Hematopoietic multipotent progenitor cell treated with erythropoietin and hydrocortisone succinate and interleukin-3 and kit ligand, for 4 days (in vitro differentiated cells): Measurements from ENCODE around the gene C14orf93.
A peak's percentile ranks its signal among the peaks of the same experiment; 100 is the strongest.

Source experiments
- DNase-seq: peaks from one replicate; pipeline ENCODE4 v3.0.0-alpha.2; 2015

The C14orf93 gene

DNA sequence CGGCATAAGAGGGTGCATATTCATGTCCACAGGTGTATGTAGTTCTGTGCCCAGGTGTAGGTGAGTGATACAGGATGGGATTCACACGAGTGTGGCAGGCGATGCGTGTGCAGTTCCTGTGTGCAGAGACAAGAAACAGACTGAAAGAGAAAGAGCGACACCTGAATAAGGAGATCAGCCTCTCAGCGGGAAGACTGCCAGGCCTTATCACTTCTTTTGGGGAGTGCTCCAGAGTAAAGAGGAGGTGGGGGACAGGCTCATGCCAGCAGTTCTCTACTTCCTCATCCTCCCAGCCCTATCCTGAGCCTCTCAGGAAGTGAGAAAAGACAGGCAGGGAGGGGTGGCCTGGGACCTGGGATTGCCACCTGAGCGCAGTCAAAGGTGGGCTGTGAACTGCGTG, 34.9 kb upstream of the C14orf93 start:
- peak; percentile 27 for DNase-seq

DNA sequence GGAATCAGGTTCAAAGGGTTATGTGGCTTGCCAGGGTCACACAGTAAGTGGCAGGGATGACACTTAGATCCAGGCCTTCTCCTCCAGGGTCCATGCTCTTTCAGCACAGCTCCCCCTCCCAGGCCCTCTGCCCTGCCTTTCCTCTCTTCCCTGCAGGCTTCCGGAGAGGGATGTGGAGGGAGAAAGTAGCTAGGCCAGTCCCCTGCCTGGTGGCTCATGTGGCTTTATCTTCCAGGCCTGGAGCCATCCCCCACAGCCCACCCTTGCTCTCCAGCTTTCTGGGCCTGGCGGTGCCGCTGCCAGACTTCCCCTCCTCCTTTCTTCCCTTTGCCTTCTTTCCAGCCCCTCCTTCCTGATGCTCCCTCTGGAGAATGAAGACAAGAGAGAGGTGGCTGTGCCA, 33.8 kb upstream of the C14orf93 start:
- DNase-seq: no peak

DNA sequence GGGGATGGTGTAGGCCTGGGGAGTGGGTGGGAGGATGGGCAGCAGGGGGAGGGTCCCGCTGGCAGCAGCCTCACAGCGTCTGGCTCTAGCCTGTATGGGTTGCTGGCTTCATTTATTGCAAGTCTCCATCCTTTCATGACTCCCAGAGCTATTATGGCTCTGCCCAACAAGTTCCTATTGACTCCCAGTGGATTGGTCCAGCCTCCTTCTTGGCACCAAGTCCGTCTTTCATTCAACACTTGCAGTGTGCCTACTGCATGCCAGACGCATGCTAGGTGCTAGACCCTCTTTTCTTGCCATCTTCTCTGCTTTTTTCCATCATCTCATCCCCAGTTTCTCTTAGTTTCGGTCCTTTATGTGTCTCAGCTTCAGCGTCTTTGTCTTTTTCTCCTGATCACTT, 33.2 kb upstream of the C14orf93 start:
- no peak for DNase-seq

DNA sequence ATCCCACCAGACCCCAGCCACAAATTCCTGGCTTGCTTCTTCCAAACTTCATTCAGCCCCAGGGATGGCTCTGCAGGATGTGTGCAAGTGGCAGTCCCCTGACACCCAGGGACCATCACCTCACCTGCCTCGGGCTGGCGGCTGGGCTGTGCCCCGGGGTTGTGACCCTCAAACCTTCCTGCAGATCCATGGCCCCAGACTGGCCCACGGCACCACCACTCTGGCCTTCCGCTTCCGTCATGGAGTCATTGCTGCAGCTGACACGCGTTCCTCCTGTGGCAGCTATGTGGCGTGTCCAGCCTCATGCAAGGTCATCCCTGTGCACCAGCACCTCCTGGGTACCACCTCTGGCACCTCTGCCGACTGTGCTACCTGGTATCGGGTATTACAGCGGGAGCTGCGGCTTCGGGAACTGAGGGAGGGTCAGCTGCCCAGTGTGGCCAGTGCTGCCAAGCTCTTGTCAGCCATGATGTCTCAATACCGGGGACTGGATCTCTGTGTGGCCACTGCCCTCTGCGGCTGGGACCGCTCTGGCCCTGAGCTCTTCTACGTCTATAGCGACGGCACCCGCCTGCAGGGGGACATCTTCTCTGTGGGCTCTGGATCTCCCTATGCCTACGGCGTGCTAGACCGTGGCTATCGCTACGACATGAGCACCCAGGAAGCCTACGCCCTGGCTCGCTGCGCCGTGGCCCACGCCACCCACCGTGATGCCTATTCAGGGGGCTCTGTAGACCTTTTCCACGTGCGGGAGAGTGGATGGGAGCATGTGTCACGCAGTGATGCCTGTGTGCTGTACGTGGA, 32.4 kb upstream of the C14orf93 start, which contains the start of gene PSMB11:
TSS of gene PSMB11 (plus strand) at position 51 of the 804 bp plus-strand sequence. CDS start at position 65, 14 bp downstream.
- no peak for DNase-seq

DNA sequence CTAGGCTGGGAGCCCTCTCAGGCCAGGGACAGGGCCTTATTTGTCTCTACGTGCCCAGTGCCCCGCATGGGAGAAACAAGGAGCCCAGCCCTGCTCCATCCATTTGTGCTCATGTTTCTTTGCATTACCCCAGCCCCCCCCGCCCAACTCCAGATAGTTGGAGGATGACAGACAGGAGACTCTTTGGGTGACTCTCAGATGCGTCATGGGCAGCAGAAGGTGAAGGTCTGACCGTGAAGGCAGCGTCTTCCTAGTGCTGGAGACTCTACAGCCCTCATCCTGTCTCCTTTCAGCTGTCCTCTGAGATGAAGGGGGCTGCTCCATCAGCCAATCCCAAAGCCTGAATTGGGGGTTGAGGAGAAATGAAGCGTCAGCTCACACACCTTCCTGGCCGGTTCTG, 31.8 kb upstream of the C14orf93 start:
- DNase-seq: no peak

DNA sequence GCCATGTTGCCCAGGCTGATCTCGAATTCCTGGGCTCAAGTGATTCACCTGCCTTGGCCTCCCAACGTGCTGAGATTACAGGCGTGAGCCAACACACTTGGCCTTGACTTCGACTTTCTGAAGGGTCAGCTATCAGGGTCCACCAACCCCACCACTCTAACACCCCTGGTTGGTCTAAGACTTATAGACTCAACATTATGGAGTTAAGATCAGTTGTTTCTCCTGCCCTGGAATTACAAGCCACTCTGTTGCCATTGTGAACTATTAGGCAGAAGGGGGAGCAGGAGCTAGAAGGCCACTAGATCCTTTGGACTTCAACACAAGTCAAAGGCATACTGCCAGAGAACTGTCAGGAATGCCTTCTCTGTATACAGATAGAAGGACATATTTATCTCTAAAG, 30.2 kb upstream of the C14orf93 start:
- no peak for DNase-seq

DNA sequence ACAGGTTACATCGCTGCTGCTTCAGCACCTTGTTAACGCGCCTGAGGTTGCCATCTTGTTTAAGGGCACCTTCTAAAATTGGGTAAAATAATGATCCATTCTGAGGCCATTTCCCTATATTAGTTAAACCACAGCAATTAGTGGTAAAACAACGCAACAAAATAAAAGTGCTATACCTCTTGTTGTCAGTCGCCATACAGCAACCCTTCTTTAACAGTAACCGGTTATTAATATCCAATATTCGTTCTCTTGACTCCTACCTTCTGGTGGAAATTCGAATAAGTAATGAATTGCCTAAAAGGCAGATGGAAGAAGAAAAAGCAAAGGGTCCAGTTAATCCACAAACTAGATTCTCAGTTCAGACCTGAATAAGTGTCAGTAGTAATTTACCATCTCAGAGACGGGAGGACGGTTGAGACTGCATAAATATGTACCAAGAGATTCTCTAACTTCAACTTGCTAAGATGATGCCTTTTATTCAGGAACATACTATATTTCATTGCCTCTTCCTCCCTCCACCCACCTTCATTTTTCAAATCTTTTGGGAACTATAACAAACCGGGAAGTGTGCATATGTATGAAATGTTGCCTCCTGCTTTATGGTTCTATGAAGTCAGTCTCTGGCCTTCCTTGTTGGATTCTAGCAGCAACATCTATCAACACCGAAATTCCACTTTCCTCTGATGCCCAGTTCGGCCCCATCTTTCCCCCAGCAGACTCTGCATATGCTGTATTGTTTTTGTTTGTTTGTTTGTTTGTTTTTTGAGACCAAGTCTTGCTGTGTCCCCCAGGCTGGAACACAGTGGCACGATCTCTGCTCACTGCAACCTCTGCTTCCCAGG, 25.6 kb upstream of the C14orf93 start:
- DNase-seq: no peak

DNA sequence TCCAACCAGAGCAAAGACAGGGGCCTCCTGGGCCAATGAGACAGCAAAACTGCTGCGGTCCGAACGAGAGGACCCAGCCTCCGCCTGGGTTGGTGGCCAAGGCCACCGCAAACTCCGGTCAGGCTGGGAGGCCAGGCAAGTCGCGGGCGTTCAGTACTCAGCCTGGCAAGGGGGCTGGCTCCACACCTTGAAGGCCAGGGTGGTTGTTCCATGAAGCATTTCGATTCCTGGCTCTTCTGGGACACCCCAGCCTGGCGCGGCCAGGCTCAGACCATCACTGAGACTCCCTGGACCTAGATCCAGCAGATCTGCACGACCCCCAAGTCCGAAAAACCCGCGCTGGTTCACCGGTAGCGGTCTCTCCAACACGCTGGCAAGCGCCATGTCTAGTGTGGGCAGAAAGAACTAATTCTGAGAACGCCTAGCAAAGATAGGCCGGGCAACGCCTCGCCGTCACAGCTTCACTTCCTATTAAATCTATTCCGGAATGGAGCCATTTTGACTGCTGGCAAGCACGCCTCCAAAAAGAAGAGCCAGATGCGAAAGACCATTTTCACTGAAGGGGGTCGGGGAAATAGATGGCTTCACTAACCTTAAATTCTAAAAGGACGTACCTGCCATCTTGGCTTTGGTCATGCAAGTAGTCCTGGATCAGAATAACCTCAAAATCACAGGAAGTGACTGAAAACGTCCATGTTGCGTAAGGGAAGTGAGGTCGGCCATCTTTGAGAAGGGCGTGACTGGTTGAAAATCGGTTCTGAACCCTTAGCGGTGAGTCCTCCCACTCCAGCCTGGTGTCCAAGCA, 24.8 kb upstream of the C14orf93 start, which contains the start of gene PSMB5:
TSS of gene PSMB5 (minus strand) at position 403 of the 805 bp plus-strand sequence. CDS start at position 384, 19 bp downstream.
- peak; percentile 98 for DNase-seq

DNA sequence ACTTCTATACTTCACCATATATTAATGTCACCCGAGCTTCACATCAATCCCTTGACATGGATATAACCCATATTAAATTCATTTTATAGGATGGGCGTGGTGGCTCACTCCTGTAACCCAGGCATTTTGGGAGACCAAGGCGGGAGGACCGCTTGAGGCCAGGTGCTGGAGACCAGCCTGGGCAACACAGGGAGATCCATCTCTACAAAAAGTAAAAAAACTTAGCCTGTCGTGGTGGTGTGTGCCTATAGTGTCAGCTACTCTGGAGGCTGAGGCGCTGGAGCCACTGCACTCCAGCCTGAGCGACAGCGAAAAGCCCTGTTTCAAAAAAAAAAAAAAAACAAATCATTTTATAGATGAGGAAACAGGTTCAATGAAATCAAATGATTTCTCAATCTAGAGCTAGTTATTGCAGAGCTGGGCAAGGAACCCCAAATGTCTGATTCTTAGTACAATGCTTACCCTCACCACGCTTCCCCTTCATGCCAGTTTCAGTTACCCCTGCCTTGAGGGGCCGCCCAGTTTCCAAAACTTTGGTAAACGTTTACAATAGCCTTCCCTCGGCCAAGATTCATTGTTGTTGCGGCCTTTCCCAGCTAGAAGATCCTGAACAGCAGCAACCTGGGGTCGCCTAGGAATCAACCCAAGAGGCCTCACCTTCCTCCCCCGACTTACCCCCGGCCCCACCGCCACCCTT, 24.0 kb upstream of the C14orf93 start:
- no peak for DNase-seq

DNA sequence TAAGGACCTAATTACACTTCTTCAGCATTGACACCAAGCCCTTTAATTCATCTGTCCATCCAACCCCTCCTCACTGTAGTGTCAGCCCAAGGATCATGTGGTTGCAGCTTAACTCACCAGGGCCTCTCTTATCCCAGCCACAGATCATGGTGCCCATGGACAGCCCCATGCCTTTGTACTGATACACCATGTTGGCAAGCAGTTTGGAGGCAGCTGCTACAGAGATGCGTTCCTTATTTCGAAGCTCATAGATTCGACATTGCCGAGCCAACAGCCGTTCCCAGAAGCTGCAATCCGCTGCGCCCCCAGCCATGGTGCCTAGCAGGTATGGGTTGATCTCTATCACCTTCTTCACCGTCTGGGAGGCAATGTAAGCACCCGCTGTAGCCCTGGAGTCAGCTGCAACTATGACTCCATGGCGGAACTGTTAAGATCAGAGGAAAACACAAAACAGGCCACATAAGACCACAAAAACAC, 23.3 kb upstream of the C14orf93 start:
- DNase-seq: peak; percentile 54

DNA sequence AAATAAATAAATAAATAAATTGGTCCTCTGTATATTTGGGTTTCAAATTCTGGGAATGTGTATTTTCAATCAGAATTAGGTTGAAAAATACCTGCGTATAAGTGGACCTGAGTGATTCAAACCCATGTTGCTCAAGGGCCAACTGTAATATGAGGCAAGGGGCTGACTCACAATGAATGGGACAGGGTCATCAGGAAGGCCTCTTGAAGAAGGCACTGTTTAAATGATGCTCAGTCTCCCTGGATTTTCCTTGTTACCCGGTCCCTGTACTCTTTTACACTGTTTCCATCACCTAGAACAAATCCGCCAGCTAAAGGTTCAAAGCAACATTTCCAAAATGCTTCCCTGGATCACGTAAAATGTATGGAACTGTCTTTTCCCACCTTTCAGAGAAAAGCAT, 21.0 kb upstream of the C14orf93 start:
- DNase-seq: no peak

DNA sequence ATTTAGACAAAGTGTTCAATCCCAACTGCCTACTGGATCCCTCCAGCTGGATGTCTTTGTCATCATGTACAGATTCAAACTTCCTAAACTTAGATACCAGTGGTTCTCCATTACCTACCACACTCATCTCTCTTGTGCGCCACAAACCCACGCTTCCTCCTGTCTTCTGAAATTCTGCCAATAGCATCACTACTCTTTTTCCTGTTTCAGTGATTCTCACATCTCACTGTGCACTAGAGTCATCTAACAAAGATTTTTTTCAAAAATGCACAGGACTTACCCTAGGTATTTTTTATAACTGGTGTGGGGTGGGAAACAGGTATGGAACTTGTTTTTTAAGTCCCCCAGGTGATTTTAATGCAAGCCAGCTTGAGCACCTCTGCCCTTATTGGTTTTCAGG, 18.9 kb upstream of the C14orf93 start:
- DNase-seq: peak; percentile 27

DNA sequence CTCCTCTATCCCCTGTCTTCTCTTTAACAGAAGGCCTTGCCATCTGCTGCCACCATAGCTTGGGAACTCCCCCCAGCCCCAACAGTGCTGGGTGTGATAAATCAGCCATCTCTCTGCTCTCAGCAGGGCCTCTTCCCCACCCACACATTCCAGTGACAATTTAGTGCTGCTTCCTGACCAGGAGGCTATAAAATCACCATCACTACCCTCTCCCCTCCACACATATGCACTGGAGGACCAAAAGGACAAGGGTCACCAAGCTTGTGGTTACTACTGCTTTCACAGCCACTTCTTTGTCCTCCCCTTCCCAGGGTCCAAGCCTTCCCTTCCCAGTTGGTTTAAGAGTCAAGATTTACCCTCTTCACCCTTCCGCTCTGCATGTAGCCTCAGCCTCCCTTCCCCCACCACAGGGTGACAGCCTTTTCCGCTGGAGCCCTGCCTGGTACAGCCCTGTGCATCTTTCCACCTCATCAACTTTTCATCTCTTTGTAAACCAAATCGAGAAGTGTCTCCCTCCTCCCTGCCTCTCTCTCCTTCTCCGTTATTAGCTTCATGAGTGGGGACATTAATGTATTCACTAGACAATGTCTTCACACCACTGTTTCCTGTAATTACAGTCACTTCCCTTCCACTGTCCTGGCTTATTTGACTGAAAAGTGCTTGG, 15.3 kb upstream of the C14orf93 start:
- no peak for DNase-seq

DNA sequence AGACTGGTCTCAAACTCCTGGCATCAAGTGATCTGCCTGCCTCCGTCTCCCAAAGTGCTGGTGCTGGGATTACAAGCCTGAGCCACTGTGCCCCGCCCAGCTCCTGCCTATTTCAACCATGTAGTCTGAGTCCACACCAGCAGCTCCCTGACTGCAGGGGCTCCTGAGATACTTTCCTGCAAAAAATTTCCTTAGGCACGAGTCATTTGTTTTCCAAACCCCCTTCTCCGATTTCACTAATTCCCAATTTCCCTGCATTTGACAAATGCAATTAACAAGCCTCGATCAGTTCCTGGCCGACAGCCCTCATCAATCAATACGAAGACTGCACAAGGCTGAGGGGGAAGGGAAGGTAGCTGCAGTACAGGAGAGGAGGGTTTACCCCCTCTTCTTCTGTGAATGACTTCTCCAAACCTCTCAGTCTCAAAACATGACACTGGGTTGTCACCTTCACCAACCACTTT, 14.7 kb upstream of the C14orf93 start:
- no peak for DNase-seq

DNA sequence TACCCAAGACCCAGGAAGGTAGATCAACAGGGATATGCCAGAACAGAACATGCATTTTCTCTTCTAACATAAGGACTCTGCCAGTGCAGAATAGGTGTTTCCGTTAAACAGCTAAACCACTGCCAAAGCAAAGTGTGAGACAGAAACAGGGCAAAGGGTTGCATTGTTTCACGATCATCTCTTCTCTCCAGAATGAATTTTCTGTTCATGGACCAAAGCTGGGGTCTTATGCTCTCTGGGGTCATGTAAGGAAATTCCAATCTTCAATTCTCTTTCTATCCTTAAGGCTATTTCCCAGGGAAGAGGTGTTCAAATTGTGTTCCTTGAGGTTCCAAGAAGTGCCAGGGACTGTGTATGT, 13.8 kb upstream of the C14orf93 start:
- DNase-seq: no peak

DNA sequence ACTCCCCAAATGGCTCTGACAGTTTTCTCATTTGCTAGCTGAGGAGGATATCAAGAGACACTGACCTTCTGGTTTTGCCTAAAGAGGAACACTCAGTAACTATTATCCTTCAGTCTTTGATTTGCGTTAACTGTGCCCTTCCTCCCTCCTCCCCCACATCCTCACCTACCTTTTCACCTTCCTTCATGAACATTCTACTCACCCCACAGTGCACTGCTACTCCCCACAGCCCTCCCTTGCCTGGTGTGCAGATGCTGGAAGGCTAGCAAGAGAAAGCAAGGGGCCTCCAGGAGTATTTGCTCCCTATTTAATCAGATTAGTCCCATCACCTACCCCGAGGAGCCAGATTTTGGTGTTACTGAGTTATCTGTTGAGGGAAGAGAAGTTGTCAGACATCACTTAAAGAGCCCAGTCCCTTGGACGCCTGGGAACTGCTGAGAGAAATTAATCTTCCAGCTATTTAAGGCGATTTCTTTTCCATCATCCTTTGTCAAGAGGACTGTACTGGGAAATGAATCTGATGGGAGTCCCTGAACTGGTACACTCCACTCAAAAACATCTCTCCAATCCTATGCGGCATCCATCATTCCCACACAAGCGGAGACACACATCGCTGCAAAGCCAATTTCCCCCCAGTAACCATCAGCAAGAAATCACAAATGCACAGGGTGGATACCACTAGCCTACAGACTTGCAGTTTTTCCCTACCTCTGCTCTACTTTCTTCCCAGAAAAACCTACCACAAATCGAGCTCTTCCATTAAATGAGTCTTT, 13.3 kb upstream of the C14orf93 start:
- DNase-seq: no peak

DNA sequence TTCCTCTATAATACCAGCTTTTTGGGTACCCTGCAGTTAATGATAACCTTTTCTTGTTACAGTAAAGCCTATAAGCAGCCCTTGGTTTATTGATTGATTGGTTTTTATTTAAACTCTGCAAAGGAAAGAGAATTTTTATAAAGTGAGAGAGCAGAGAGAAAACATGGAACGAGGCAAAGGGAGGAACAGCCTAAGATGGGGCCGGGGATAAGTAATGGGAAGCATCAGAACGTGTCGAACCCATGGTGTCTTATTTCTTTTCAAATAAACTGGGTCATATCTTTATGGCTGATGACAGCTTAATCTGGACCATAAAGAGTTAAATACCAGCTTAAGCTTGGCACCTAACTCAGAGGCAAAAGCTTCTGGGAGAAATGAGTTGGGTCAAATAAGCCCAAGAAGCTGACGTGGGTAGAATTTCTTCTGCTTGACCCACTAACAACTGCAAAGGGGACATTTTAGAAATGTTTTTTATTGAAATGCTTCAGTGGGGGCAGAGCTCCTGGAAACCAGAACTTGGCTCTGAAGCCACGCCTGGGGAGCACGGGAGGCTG, 12.0 kb upstream of the C14orf93 start:
- no peak for DNase-seq

DNA sequence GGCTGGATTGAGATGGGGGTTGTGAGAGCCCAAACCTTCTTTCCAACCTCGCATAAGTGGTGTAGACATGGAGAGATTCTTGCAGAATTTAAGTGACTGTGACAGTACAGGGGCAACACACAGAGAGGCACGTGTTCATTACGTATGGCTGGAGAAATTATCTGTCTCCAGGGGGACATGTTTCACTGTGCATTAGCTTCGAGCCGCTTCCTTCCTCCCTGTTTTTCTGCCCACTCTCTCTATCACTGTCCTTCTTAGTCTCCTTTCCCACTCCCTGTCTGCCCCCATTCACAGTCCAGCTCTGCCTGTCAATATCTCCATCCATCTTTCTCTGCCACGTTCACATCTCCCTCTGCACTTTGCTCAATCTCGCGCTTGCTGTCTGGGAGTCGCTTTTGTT, 11.5 kb upstream of the C14orf93 start:
- no peak for DNase-seq

DNA sequence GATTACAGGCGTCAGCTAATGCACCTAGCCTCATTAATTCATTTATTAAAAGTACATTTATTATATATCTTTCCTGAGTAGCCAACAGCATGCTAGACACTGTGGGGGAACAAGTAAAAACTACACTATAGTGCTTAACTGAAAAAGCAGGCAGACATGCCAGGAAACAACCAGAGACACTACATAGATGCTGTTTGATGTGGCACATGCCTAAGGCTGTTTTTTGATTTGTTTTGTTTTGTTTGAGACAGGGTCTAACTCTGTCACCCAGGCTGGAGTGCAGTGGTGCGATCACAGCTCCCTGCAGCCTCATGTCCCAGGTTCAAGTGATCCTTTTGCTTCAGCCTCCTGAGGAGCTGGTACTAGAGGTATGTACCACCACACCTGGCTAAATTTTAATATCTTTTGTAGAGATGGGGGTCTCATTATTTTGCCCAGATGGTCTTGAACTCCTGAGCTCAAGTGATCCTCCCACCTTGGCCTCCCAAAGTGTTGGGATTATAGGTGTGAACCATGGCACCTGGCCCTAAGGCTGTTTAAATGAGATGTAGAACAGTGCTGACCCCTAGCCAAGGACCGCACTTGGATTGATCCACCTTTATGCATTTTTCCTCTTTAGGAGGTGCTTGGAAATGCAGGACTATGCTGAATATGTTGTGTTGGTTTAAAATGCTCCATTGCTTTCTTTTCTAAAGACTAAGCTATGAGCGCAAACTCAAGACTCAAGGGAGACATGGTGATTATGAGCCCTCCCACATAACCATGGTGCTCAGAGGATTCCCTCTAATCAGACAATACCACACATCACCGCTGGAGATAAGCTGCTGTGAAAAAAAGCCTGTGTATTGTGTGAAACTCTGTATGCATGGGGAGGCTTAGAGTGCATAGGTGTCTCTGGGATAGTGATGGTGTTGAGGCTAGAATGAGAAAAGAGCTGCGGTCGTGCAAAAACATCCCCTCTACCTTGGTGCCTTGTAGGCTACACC, 10.5 kb upstream of the C14orf93 start:
- DNase-seq: peak; percentile 81
